HL-60/S4 (cell line): ENCODE data around the gene WWP2.
"Not testable (repeated sequence)": the region's sequence is repeated elsewhere in the genome, so short reads cannot be mapped to it uniquely, and the experiment has no call there.

Experiments
- in situ Hi-C: fragments of 300-500 bp; cut with MboI; formaldehyde crosslinking; loops from 2 replicates; pipeline ENCODE4 v1.14.3; 2022; ENCODE audit warnings: low sequenced_read_pairs

The WWP2 gene

GRCh38 chr16:69791391-69791847 lies 29.3 kb downstream of the WWP2 start:
- in situ Hi-C loops = not testable (repeated sequence)

- in situ Hi-C loops = no loop called here
Observed at GRCh38 chr16:69793526-69793925, 31.4 kb downstream of the WWP2 start.

- in situ Hi-C loops = no loop called here
Observed at GRCh38 chr16:69794486-69794885, 32.4 kb downstream of the WWP2 start.

GRCh38 chr16:69796285-69797118 lies 34.4 kb downstream of the WWP2 start:
- in situ Hi-C loops = no loop called here

- in situ Hi-C loops = no loop called here
Observed at GRCh38 chr16:69798466-69798865, 36.3 kb downstream of the WWP2 start.

- in situ Hi-C loops = no loop called here
Observed at GRCh38 chr16:69799611-69800031, 37.5 kb downstream of the WWP2 start.

GRCh38 chr16:69804297-69804696 lies 42.2 kb downstream of the WWP2 start:
- in situ Hi-C loops = no loop called here

- in situ Hi-C loops = not testable (repeated sequence)
Observed at GRCh38 chr16:69806776-69807175, 44.6 kb downstream of the WWP2 start.

- in situ Hi-C loops = no loop called here
Observed at GRCh38 chr16:69812688-69813014, 50.5 kb downstream of the WWP2 start.

- in situ Hi-C loops = no loop called here
Observed at GRCh38 chr16:69814078-69814477, 51.9 kb downstream of the WWP2 start.

- in situ Hi-C loops = no loop called here
Observed at GRCh38 chr16:69814561-69814960, 52.4 kb downstream of the WWP2 start.

- in situ Hi-C loops = not testable (repeated sequence)
Observed at GRCh38 chr16:69815216-69815883, 53.2 kb downstream of the WWP2 start.

GRCh38 chr16:69816996-69817395 lies 54.9 kb downstream of the WWP2 start:
- in situ Hi-C loops = no loop called here

- in situ Hi-C loops = no loop called here
Observed at GRCh38 chr16:69818891-69819545, 56.9 kb downstream of the WWP2 start.

GRCh38 chr16:69820926-69821541 lies 58.9 kb downstream of the WWP2 start:
- in situ Hi-C loops = no loop called here

GRCh38 chr16:69821844-69822173 lies 59.7 kb downstream of the WWP2 start:
- in situ Hi-C loops = no loop called here

GRCh38 chr16:69822174-69822935 lies 60.2 kb downstream of the WWP2 start:
- in situ Hi-C loops = no loop called here

- in situ Hi-C loops = no loop called here
Observed at GRCh38 chr16:69823831-69824563, 61.9 kb downstream of the WWP2 start.

- in situ Hi-C loops = not testable (repeated sequence)
Observed at GRCh38 chr16:69824564-69825142, 62.5 kb downstream of the WWP2 start.

GRCh38 chr16:69827524-69827923 lies 65.4 kb downstream of the WWP2 start:
- in situ Hi-C loops = no loop called here
